ENCODE results near the gene THYN1. TPM values are rescaled to one million over a fixed set of nuclear protein-coding genes. Genes with fewer than 3 reads are reported as not detected.
"Not testable (repeated sequence)": the region's sequence is repeated elsewhere in the genome, so short reads cannot be mapped to it uniquely, and the experiment has no call there.

The THYN1 gene
- total and polyA plus RNA-seq, 2 donors from 2014 or later = 32.2 to 74.0 TPM

DNA sequence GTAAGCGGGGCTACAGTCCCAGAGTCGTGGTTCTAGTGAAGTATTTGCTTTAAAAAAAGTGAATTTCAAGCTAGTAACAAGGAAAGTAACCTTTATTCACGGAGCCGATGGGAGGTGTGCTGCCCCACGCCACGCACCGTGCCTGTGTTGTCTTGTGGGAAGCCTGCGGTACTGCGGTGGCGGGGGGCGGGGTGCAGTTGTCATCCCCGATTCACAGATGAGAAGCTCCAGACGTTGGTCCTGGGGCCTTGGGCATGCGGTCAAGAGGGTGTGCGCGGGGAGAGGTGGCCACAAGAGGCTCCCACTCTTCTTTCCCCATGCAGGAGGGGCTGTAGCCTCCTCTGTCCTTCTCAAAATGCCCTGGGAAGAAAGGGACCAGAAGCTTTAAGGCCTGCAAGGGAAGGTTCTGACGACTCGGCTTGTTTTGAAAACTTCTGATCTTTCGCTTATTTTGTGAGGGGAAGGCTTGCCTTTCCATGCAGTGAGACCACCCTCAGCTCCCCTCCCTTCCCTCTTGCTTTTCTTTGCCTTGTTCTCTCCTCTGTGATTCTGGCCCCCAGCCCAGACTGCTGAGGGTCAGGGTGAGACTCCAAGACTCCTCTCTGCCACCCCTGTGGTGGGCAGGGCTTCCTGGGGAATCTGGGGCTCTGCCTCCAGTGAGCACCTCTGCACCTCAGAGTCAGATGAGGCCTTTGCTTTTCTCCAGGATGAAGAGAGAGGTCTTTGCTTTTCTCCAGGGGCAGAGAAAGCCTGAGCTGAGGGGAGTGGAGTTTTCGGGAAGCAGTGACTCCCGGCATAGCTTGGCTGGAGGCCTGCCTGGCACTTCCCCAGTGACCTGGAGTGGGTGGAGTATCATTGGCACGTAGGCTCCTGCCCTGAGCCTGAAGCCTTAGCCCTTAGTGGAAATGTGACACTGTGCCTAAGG, 29.2 kb upstream of the THYN1 start:
- H3K9me3 ChIP-seq (ENCODE audit: control insufficient read depth in 2 of 3, insufficient read depth in 1 of 3, low read length in 3 of 3) = no peaks in the 10 kb centered on the region
- H3K27me3 ChIP-seq (ENCODE audit: control insufficient read depth, insufficient read depth, low read length) = peaks cover 6% of the 10 kb centered on the region
- intact Hi-C loops (cut with DNase I) = no loop called here
- no peak overlapping the region for H3K27ac ChIP-seq (ENCODE audit: low read depth in 2 of 2, low read length in 2 of 2)
- H3K36me3 ChIP-seq (ENCODE audit: control insufficient read depth in 2 of 3, insufficient read depth in 3 of 3, low read length in 3 of 3) = no peaks in the 10 kb centered on the region
- H3K9ac ChIP-seq (ENCODE audit: low read length in 3 of 3) = no peak overlapping the region
- TF ChIP-seq, protein P1, sequence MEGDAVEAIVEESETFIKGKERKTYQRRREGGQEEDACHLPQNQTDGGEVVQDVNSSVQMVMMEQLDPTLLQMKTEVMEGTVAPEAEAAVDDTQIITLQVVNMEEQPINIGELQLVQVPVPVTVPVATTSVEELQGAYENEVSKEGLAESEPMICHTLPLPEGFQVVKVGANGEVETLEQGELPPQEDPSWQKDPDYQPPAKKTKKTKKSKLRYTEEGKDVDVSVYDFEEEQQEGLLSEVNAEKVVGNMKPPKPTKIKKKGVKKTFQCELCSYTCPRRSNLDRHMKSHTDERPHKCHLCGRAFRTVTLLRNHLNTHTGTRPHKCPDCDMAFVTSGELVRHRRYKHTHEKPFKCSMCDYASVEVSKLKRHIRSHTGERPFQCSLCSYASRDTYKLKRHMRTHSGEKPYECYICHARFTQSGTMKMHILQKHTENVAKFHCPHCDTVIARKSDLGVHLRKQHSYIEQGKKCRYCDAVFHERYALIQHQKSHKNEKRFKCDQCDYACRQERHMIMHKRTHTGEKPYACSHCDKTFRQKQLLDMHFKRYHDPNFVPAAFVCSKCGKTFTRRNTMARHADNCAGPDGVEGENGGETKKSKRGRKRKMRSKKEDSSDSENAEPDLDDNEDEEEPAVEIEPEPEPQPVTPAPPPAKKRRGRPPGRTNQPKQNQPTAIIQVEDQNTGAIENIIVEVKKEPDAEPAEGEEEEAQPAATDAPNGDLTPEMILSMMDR (IDR thresholded peaks at IDR 0.05; ENCODE audit: borderline replicate concordance, extremely low read depth, insufficient read depth) = no peak
- FAIRE-seq (no peak), DNase-seq (no peak)
- H3K4me1 ChIP-seq (ENCODE audit: control insufficient read depth in 2 of 3, insufficient read depth in 2 of 3, low read depth in 1 of 3, low read length in 3 of 3) = no peaks in the 10 kb centered on the region
- H3K4me3 ChIP-seq (ENCODE audit: low read length in 3 of 3) = no peak overlapping the region

GRCh38 chr11:134281635-134282034, 28.5 kb upstream of the THYN1 start:
- DNase-seq; H3K27me3 ChIP-seq (ENCODE audit: control insufficient read depth, insufficient read depth, low read length); H3K9me3 ChIP-seq (ENCODE audit: control insufficient read depth in 2 of 3, insufficient read depth in 1 of 3, low read length in 3 of 3); H3K36me3 ChIP-seq (ENCODE audit: control insufficient read depth in 2 of 3, insufficient read depth in 3 of 3, low read length in 3 of 3); H3K9ac ChIP-seq (ENCODE audit: low read length in 3 of 3); H3K4me1 ChIP-seq (ENCODE audit: control insufficient read depth in 2 of 3, insufficient read depth in 2 of 3, low read depth in 1 of 3, low read length in 3 of 3); intact Hi-C loops (cut with DNase I); FAIRE-seq; H3K27ac ChIP-seq (ENCODE audit: low read depth in 2 of 2, low read length in 2 of 2); H3K4me3 ChIP-seq (ENCODE audit: low read length in 3 of 3): not testable (repeated sequence)

DNA sequence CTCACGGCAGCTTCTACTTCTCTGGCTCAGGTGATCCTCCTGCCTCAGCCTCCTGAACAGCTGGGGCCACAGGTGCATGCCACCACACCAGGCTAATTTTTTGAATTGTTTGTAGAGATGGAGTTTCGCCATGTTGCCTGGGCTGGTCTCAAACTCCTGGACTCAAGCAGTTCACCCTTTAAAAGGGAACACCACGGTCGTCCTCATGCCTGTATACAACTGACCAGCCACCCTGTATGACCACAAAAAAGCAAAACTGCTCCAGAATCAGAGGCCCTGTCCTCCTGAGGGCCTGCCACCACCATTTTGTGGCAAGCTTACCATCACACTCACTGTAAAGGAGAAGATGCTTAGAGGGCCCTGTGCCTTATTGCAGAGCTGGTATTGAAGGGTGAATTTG, 25.2 kb upstream of the THYN1 start:
- Histone ChIP-seq H3K9ac (ENCODE audit: low read length in 3 of 3) (no peak overlapping the region), H3K4me1 (ENCODE audit: control insufficient read depth in 2 of 3, insufficient read depth in 2 of 3, low read depth in 1 of 3, low read length in 3 of 3) (peaks cover 0 to 9% (median 0%) of the 10 kb centered on the region in 3 donors), H3K36me3 (ENCODE audit: control insufficient read depth in 2 of 3, insufficient read depth in 3 of 3, low read length in 3 of 3) (no peaks in the 10 kb centered on the region), H3K9me3 (ENCODE audit: control insufficient read depth in 2 of 3, insufficient read depth in 1 of 3, low read length in 3 of 3) (no peaks in the 10 kb centered on the region), H3K27ac (ENCODE audit: low read depth in 2 of 2, low read length in 2 of 2) (no peak overlapping the region), H3K4me3 (ENCODE audit: low read length in 3 of 3) (no peak overlapping the region), H3K27me3 (ENCODE audit: control insufficient read depth, insufficient read depth, low read length) (peaks cover 21% of the 10 kb centered on the region)
- DNase-seq (no peak), FAIRE-seq (no peak)
- TF ChIP-seq, protein P1 (IDR thresholded peaks at IDR 0.05; ENCODE audit: borderline replicate concordance, extremely low read depth, insufficient read depth) = no peak
- intact Hi-C loops (cut with DNase I) = no loop called here

DNA sequence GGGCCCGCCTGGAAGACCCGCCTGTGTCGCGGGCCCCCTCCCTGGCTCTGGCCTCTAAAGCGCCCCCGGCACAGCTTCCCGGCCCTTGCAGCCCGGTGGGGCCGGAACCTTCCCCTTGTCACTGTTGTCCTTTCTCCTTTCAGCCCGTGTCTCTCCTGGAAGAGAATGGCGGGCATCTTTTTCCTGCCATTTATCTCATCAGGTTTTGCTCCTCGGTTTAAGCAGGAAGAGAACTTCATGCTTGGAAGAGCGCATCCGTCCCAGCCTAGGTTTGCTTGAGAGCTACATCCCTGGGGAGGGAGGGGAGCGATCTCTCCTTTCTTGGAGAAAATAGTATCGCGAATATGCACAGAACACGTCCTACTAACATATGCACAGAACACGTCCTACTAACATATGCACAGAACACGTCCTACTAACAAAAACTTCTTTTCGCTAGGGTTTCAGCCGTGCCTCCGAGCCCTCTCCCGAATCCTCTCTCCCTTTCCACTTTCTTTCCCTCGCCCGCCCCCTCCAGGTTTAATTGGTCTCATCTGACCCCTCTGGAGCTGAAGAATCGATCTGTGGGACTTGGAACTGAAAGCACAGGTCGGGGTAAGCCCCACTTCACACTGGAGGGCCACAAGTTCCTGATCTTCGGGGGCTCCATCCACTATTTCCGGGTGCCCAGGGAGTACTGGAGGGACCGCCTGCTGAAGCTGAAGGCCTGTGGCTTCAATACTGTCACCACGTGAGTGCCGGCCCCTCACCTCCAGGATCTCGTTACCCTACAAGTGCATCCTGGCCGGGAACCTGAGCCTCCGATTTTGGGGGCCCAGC, 24.2 kb upstream of the THYN1 start:
- Histone ChIP-seq H3K36me3 (ENCODE audit: control insufficient read depth in 2 of 3, insufficient read depth in 3 of 3, low read length in 3 of 3) (no peaks in the 10 kb centered on the region), H3K27me3 (ENCODE audit: control insufficient read depth, insufficient read depth, low read length) (peaks cover 25% of the 10 kb centered on the region), H3K27ac (ENCODE audit: low read depth in 2 of 2, low read length in 2 of 2) (no peak overlapping the region), H3K4me1 (ENCODE audit: control insufficient read depth in 2 of 3, insufficient read depth in 2 of 3, low read depth in 1 of 3, low read length in 3 of 3) (peaks cover 0 to 9% (median 0%) of the 10 kb centered on the region in 3 donors), H3K4me3 (ENCODE audit: low read length in 3 of 3) (no peak overlapping the region), H3K9ac (ENCODE audit: low read length in 3 of 3) (no peak overlapping the region), H3K9me3 (ENCODE audit: control insufficient read depth in 2 of 3, insufficient read depth in 1 of 3, low read length in 3 of 3) (no peaks in the 10 kb centered on the region)
- DNase-seq = peak in 2 of 5 donors; percentile 67
- intact Hi-C loops (cut with DNase I) = no loop called here
- FAIRE-seq = no peak
- TF ChIP-seq, protein P1 (IDR thresholded peaks at IDR 0.05; ENCODE audit: borderline replicate concordance, extremely low read depth, insufficient read depth) = no peak

Measured in kidney (tissue), 14 donors.